ENCODE data around the gene RNF224.

- no peak for TF ChIP-seq REST (IDR thresholded peaks at IDR 0.05; ENCODE audit: borderline replicate concordance)
- no peak for TF ChIP-seq CTCF (IDR thresholded peaks at IDR 0.05; ENCODE audit: poor library complexity, severe bottlenecking)
- no peak for TF ChIP-seq EZH2 (IDR thresholded peaks at IDR 0.05; ENCODE audit: borderline replicate concordance, insufficient read depth, low read length, poor library complexity, severe bottlenecking)
- TF ChIP-seq TAF1 (IDR thresholded peaks at IDR 0.05; ENCODE audit: low read depth), result no peak
- no peak for TF ChIP-seq RAD21 (conservative IDR thresholded peaks at IDR 0.05)
- TF ChIP-seq POLR2AphosphoS5 (IDR thresholded peaks at IDR 0.05), result no peak
- TF ChIP-seq EP300 (conservative IDR thresholded peaks at IDR 0.05; ENCODE audit: poor library complexity, severe bottlenecking), result no peak
- no peak for TF ChIP-seq SMC3 (conservative IDR thresholded peaks at IDR 0.05; ENCODE audit: poor library complexity)
These were observed 5.7 kb upstream of the RNF224 start for GRCh38 chr9:137221506-137222111.
